GM21825 (cell line): ENCODE results near the gene AFG3L2.
"Not testable (repeated sequence)": the region's sequence is repeated elsewhere in the genome, so short reads cannot be mapped to it uniquely, and the experiment has no call there.

Source experiments
- ATAC-seq: cut with Tn5 transposase; IDR thresholded peaks from one replicate; pipeline ENCODE4 v1.9.1; 2021; ENCODE audit warnings: mild to moderate bottlenecking, moderate library complexity; ENCODE audit not compliant: unreplicated experiment

AFG3L2 gene

DNA sequence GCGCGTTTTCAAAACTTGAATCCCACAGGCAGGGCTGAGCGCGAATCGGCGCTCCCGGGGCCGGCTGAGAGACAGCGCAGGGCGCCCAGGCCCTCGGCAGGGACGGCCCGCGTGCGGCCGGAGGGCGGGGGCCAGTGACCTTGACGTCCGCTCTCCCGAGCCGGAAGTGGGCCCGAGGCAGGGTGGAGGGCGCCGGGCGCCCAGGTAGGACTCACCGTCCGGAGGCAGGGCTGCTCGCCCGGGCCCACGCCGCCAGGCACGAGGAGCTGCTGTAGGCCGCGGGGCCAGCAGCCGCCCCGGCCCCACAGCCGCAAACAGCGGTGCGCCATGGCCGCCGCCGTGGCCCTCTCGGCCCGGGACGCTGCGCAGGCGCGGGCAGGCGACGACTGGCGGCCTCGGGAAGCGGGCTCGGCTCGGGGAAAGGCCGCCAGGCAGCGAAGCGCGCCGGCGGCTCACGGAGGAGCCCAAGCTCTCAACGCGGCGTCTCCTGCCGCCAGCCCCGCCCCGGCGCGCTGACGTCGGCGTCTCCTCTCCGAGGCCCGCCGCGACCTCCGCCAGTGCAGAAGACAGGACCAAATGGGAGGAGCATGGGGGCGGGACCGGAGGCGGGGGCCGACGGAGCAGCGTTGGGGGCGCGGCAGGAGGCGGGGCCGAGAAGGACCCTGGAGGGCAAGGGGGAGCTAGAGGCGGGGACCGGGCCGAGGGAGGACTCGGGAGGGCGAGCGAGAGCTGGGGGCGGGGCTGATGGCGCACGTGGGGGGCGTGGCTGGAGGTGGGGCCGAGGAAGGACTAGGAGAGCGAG, at the start of gene AFG3L2:
TSS of gene AFG3L2 (minus strand) at position 474 of the 802 bp plus-strand sequence. CDS start at position 329, 145 bp downstream.
- ATAC-seq: peak; percentile 87

DNA sequence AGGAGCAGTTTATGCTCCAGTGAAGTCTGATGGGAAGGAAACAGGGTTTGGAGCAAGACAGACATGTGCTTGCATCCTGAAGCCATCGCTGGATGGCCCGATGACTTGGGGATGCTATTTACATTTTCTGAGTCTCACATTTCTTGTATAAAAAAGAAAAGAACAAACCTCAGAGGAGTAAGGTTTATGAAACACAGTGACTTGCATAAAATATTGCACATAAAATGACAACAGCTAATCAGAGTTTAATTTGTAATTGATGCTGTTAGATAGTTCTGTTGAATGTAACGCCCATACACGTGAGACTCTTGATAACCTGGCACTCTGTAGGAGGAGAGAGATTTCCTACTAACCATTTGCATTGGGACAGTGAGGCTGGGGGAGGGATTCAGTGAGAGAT, 47.2 kb upstream of the AFG3L2 start:
- ATAC-seq: no peak

DNA sequence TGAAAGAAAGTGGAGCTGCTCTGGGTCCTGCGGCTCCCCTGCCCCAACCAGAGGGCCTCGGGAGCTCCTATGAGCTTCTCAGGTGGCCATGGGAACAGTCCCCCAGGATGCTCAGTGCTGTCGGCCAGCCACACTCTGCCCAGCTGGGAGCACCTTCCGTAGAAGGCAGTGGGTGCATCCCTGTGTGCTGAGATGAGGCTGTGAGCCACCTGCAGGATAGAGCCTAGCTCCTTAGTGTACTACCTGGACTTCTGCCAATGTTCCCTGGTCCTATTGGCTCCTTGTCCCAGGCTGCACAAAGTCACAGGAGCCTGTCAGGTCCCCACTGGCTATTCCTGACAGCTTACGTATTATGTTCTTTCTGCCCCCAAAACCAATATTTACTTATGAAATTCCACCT, 46.8 kb upstream of the AFG3L2 start:
- no peak for ATAC-seq

DNA sequence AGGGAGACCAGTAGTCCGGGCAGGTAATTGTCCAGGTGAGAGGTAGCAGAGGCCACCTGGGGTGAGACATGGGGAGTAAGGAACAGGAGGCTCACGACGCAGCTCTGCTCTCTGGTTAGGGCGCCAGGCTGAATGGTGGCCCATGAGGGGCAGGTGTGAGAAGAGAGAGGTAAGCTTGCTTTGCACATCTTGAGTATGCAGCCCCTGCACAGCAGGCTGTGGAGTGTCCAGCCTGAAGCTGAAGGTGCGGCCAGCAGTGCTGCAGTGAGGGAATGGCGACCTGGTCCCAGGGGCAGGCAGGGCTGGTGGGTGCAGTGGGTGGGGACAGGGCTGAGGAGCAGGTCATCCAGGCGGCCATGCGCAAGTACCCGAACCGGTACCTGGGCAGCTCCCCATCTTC, 46.4 kb upstream of the AFG3L2 start:
- no peak for ATAC-seq

DNA sequence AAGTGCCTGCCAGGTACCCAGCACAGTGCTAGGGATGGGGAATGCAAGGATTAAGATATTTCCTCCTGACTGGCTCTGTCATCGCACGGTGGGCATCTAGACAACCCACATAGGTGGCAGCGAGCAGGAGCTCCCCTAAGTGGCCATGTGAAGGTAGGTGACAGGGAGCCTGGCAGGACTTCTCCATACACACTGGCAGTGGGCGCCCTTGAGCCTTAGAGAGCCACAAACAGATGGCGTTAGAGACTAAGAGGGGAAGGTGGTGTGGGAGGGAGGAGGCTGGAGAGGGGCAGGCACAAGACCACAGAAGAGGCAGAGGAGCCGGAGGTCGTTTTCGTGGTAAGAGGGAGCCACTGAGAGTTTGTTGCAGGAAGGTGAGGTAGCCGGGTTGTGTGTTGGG, 45.9 kb upstream of the AFG3L2 start:
- ATAC-seq: no peak

DNA sequence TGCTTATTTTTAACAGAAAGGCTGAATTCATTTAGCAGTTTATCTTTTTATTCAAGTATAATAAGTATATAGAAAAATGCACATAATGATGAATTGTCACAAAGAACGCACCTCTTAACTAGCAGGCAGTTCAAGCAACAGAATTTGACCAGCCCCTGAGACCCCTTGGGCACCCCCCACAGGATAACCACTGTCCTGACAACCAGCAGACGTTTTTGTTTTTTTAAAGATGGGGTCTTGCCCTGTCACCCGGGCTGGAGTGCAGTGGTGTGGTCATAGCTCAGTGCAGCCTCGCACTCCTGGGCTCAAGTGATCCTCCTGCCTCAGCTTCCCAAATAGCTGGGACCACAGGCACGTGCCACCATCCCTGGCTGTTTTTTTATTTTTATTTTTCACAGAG, 44.7 kb upstream of the AFG3L2 start:
- no peak for ATAC-seq

DNA sequence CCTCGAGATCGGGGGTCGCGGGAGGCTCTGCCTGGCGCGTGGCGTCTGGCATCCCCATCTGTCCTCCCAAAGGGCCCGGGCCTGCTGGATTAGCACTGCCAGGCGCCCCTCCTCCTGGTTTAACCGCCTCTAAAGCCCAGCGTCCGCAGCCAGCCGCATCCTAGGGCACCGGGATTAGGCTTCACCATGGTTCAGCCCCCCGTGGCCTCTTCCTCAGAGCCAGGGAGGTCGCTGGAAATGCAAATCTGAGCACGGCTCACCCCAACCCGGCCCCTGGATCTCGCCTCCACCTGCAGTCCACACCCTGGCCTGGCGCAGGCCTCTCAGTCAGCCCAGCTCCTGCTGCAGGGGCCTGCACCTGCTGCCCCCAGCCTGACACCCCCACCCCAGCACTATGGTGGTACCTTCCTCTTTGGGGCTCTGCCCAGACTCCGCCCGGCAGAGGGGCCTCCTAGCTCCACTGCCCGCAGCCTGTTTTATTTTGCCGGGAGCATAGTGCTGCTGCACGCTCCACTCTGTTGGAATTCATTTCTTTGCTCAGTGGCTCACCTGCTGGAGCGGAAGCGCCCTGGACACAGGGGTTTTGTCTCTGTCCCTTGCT, 43.9 kb upstream of the AFG3L2 start:
- ATAC-seq: no peak

DNA sequence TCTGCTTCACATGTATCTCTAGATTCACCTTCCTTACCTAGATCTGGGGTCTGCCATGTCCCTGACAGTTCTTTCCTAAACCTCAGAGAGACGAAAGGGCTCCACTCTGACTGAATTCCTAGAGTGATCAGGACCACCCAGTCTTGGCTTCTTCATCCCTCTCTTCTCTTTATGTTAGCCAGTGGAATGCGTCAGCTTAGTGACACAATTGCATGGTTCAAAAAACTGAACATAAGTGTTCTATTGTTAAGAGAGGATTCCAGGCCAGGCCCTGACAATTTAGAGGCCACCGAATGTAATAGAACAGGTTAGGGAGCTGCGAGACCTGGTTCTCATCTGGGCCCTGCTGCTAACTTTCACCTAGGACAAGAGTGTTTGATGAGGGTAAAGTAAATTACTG, 40.7 kb upstream of the AFG3L2 start:
- ATAC-seq: no peak

DNA sequence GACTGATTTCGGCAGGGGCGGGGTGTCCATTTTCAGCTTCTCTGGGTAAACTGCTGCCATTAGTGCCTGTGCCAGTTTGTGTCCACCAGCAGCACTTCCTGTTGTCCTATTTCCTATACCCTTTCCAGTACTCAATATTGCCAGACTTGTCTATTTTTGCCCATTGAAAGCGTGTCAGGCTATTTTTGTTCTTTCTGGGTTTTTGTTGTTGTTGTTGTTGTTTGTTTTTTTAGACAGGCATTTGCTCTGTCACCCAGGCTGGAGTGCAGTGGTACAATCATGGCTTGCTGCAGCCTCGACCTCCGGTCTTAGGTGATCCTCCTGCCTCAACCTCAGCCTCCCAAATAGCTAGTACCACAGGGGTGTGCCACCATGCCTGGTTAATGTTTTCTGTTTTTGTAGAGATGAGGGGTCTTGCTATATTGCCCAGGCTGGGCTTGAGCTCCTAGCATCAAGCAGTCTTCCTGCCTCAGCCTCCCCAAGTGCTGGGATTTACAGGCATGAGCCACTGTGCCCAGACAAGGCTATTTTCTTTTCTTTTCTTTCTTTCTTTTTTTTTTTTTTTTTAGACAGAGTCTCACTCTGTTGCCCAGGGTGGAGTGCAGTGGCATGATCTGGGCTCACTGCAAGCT, 39.2 kb upstream of the AFG3L2 start:
- ATAC-seq: no peak

DNA sequence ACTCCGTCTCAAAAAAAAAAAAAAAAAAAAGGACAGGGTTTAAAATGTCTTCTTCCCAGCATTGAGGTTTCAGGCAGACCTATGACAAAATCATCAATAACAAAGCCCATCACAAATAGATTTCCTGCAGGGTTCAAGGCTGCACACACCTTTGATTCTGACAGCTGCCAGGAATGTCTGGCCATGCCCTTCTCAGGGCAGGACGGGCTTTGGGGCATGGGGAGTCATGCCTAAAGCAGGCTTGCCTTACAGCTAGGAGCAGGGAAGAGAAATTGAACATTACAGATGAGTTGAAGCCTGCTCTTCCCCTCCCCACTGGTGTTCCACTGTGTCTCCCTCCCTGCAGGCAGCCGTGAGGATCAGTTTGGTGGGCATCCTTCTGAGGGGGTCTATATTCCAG, 34.4 kb upstream of the AFG3L2 start:
- ATAC-seq: no peak

DNA sequence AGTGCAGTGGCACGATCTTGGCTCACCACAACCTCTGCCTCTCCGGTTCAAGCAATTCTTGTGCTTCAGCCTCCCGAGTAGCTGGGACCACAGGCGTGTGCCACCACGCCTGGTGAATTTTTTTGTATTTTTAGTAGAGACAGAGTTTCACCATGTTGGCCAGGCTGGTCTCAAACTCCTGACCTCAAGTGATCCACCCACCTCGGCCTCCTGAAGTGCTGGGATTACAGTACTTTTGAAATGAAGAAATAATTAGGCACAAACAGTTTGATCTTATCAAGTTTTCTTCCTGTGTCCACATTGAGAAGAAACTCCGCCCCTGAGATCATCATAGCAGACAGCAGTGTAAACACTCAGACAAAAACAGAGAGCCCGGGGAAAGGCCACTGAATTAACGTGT, 33.7 kb upstream of the AFG3L2 start:
- ATAC-seq: not testable (repeated sequence)

DNA sequence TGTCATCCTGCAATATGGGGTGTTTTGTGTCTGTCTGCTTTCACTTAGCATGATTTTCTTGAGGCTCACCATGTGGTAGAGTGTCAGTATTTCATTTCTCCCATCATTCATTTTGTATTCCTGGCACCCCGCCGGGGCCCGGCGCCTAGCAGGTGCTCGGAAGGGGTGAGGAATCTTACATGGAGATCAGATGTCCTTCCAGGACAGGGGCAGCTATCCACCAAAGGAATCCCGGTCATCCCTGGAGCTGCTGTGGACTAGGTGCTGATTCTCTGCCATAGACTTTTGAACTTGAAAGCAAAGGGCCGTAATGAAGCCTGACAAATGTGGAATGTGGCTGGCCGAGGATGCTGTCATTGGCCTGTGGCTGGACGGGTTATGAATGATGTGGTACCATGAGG, 33.1 kb upstream of the AFG3L2 start:
- no peak for ATAC-seq

DNA sequence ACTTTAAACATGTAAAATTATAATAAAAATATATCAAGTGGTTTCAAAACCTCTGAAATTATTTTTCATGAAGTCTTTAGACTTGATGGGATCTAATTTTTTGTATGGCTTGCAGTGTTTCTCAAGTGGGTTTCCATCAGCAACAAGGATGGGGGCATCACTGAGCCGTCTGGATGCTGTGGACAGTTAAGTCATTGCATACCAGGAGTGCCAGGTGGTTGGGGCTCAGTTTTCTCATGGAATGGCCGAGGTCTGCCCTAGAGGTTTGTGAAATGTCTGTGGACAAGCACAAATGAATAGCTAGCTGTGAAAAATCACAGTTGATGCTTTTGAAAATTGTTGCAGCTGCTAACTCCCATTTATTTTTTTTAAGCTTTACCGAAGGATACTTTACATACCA, 32.4 kb upstream of the AFG3L2 start:
- no peak for ATAC-seq

DNA sequence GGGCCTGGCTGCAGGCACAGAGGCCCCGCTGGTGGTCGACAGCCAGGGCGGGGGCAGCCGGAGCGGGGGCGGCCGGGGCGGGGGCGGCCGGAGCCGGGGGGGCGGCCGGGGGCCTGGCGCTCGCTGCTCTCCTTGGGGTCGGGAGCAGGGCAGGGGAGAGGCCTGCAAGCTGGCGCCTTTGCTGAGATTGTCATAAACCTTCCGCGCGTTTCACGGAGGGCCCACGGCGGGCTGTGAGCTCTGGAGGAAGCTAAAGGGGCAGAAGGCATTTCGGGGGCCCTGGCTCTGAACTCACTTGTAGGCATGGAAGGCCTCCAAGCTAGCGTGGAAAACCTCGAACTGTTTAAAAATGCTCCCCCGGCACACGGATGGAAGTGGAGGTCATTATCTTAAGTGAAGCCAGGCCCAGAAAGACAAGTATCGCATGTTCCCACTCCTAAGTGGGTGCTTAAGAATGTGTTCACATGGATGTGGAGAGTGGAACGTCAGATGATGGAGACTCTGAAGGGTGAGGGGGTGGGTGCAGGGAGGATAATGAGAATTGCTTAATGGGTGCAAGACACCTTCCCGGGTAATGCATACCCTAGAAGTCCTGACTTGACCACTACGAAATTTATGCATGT, 31.3 kb upstream of the AFG3L2 start:
- no peak for ATAC-seq

DNA sequence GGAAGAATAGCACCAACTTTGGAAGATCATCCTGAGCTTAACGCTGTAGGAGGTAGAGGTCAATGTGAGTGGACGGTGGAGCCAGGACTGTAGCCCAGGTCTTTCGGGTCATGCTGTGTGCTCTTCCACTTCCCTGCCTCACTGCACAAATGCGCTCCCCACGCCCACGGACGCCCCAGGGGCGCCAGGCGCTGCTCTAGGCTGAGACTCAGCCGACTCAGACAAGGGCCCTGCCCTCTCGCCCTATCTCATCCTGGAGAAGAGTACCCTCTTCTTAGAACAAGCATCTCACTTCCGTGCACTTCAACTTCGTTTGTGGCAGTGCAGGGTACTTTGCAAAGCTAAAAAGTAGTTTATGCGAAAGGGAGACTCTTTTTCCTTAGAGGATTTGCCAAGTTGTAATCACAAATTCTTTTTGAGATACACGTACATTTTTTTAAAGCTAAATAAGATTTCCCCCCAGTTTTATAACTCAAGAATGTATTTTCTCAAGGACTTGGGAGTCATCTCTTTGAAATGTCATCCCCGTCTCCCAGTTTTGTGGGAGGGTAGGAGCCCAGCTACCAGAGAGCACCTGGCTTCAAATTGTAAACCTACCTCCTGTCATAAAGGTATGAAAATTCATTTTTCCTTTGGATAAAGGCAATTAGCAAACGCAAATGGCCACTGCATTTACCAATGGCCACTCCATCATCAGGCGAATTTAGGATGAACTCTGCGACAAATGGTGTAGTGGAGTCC, 29.5 kb upstream of the AFG3L2 start:
- no peak for ATAC-seq

DNA sequence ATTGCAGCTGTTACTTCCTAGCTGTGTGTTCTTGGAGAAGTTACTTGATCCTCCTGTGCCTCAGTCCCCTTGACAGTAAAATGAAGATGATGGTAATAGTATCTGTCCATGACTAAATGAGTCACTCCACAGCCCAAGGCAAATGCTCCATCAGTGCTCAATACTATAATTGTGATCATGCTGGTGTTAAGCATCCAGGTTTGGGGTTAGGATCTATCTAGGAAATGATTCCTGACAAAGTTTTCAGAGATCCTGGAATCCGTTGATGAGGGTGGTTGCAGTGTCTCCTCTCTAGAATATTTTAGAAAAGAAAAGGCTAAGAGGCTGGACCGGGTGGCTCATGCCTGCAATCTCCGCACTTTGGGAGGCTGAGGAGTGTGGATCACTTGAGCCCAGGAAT, 28.0 kb upstream of the AFG3L2 start:
- no peak for ATAC-seq

DNA sequence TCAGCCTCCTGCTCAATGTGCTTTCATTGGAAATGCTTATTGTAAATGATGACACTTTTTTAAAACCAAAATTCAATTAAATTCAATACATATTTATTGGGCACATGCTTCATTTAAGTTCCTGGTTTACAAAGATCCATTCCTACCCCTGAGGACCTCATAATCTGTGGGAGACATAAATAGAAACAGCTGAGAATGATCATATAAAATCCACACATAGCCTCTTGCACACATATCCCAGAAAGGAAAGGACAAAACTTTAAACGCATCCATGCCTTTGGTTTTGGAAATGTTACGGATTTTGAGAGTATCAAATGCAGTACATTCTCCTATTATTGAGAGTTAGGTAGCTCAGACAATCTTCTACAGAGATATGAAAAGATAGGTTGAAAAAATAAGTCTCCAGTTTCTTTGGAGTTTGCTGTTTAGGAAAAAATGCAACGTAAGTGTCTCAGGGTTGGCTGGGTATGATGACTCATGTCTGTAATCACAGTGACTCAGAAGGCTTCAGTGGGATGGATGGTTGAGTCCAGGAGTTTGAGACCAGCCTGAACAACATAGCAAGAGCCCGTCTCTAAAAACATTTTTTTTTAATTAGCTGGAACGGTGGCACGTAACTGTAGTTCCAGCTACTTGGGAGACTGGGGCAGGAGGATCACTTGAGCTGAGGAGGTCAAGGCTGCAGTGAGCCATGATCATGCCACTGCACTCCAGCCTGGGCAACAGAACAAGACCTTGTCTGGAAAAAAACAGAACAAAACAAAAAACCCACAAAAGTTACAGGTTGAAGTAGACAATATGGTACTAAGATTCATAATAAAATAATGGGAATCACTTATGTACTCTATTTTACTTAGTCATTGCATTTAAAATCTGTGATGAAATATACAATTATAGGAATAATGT, 26.8 kb upstream of the AFG3L2 start:
- ATAC-seq: no peak

DNA sequence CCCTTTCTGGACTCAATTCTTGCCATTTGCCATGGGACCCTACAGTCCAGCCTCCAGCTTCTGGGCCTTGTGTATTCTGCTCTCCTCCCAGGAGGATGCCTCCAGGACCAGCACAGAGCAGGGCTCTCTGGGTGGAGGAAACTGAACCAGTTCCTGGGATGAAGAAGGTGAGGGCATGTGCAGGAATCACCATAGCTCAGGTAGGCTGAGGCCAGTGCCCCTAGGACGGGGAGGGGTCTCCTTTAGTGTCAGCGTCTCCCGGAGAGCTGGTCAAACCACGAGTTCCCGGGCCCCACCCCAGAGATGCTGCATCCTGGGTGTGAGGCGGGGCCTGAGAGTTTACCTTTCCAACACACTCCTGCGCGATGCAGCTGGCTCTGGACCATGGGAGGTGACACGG, 24.9 kb upstream of the AFG3L2 start:
- ATAC-seq: no peak

DNA sequence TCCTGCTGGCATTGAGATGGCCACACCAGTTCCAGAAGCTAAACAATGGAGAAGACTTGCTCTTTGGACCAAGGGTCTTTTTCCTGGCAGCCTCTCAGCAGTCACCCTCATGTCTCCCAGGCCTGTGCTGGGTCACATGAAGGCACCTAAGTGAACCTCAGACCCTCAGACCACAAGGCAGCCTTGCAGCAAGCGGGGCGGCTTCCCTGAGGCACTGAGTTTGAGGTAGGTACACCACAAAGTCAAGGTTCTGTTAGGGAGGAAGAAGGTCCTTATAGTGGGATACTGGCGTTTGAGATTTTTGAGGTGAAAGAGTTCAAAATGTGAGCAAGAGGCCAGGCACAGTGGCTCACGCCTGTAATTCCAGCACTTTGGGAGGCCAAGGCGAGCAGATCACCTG, 22.2 kb upstream of the AFG3L2 start:
- no peak for ATAC-seq

DNA sequence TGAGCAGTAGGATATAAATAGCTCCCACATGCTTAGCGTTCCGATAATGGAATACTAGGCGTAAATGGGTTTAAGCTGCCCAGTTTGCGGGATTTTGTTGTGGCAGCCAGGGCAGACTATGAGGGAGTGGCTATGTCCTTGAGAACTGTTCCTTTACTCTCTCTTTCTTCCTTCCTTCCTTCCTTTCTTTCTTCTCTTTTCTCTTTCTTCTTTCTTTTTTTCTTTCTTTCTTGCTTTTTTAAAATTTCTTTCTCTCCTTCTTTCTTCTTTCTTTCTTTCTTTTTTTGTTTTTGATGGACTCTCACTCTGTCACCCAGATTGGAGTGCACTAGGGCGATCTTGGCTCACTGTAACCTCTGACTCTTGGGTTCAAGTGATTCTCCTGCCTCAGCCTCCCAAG, 21.6 kb upstream of the AFG3L2 start:
- ATAC-seq: no peak
